Neural progenitor cell (in vitro differentiated cells): ENCODE results near the gene NDST1. TPM values are rescaled to one million over a fixed set of nuclear protein-coding genes. Genes with fewer than 3 reads are reported as not detected.

Experiments
- DNase-seq: peaks from one replicate; pipeline ENCODE4 v3.0.0-alpha.2; 2016; ENCODE audit warnings: low spot score
- H2AFZ ChIP-seq: fragments of 200-600 bp; sonication (generic); replicated peaks from 2 replicates; pipeline ENCODE4 v1.6.1; 2016; ENCODE audit warnings: antibody characterized with exemption
- H3F3A ChIP-seq: fragments of 200-600 bp; sonication (generic); 2 replicates; pipeline ENCODE4 v1.6.1; 2016; ENCODE audit warnings: antibody characterized with exemption, low read depth
- H3K27ac ChIP-seq: fragments of 200-600 bp; sonication (generic); 2 replicates; pipeline ENCODE4 v1.5.1; 2016; ENCODE audit warnings: mild to moderate bottlenecking
- H3K27me3 ChIP-seq: fragments of 200-600 bp; sonication (generic); 2 replicates; pipeline ENCODE4 v1.6.1; 2016; ENCODE audit warnings: mild to moderate bottlenecking, moderate library complexity
- H3K36me3 ChIP-seq: fragments of 200-600 bp; sonication (generic); 2 replicates; pipeline ENCODE4 v1.5.1; 2016
- H3K4me1 ChIP-seq: fragments of 200-600 bp; sonication (generic); 2 replicates; pipeline ENCODE4 v1.6.1; 2016; ENCODE audit warnings: mixed run types
- H3K4me2 ChIP-seq: fragments of 200-600 bp; sonication (generic); 2 replicates; pipeline ENCODE4 v1.6.1; 2016
- H3K4me3 ChIP-seq: fragments of 200-600 bp; sonication (generic); 2 replicates; pipeline ENCODE4 v1.5.1; 2016
- H3K79me2 ChIP-seq: fragments of 200-600 bp; sonication (generic); 2 replicates; pipeline ENCODE4 v1.6.1; 2016; ENCODE audit warnings: low read depth
- H3K9ac ChIP-seq: fragments of 200-600 bp; sonication (generic); 2 replicates; pipeline ENCODE4 v1.6.1; 2016
- H3K9me3 ChIP-seq: fragments of 200-600 bp; sonication (generic); 2 replicates; pipeline ENCODE4 v1.5.1; 2016; ENCODE audit warnings: low read depth
- H4K20me1 ChIP-seq: fragments of 200-600 bp; sonication (generic); 2 replicates; pipeline ENCODE4 v1.6.1; 2016; ENCODE audit warnings: low read depth
- H3K27ac Mint-ChIP-seq: 3 replicates; pipeline ENCODE4 v1.8.0; 2021; ENCODE audit warnings: mixed read lengths
- H3K27me3 Mint-ChIP-seq: 2 replicates; pipeline ENCODE4 v1.8.0; 2022; ENCODE audit warnings: low read depth, mild to moderate bottlenecking, inconsistent platforms, moderate library complexity, mixed read lengths; ENCODE audit not compliant: insufficient read depth
- H3K36me3 Mint-ChIP-seq: 3 replicates; pipeline ENCODE4 v1.8.0; 2021; ENCODE audit warnings: mixed read lengths
- H3K4me1 Mint-ChIP-seq: 3 replicates; pipeline ENCODE4 v1.8.0; 2021; ENCODE audit warnings: mixed read lengths
- H3K4me3 Mint-ChIP-seq: 3 replicates; pipeline ENCODE4 v1.8.0; 2021; ENCODE audit warnings: mild to moderate bottlenecking, moderate library complexity, mixed read lengths
- H3K9me3 Mint-ChIP-seq: 3 replicates; pipeline ENCODE4 v1.8.0; 2020; ENCODE audit warnings: mixed read lengths
- CTCF ChIP-seq: fragments of 200-600 bp; sonication (generic); IDR thresholded peaks from 2 replicates; pipeline ENCODE4 v1.5.1; 2017; ENCODE audit warnings: antibody characterized with exemption, mild to moderate bottlenecking
- EZH2 ChIP-seq: fragments of 200-600 bp; sonication (generic); IDR thresholded peaks from 2 replicates; pipeline ENCODE4 v1.6.1; 2017; ENCODE audit warnings: antibody characterized with exemption, mild to moderate bottlenecking, moderate library complexity
- EZH2phosphoT487 ChIP-seq: fragments of 200-600 bp; sonication (generic); IDR thresholded peaks from 2 replicates; pipeline ENCODE4 v1.6.1; 2017; ENCODE audit warnings: antibody characterized with exemption
- total RNA-seq: library from RNA; depleted of rRNA; stranded (reverse); fragments of >200 nt; gene quantifications from 2 replicates; pipeline ENCODE4 v1.2.3, GENCODE V29; 2015; ENCODE audit warnings: low replicate concordance

The NDST1 gene
- total RNA-seq, 1 donor from 2014 or later: 22.9 TPM

GRCh38 chr5:150554857-150555256 lies 46.9 kb downstream of the NDST1 start:
- no peak overlapping the region for H3K4me3 ChIP-seq
- no peaks in the 10 kb centered on the region for H3K27me3 ChIP-seq
- TF ChIP-seq EZH2 (no peak), CTCF (no peak), EZH2phosphoT487 (no peak)
- Mint-ChIP-seq H3K9me3 (no peaks in the 10 kb centered on the region), H3K4me3 (no peak overlapping the region), H3K27me3 (peaks cover 10% of the 10 kb centered on the region), H3K27ac (no peak overlapping the region), H3K4me1 (peaks cover 4% of the 10 kb centered on the region), H3K36me3 (peaks cover 20% of the 10 kb centered on the region)
- no peaks in the 10 kb centered on the region for H3K36me3 ChIP-seq
- DNase-seq: no peak
- H3K4me2 ChIP-seq: no peak overlapping the region
- H3K4me1 ChIP-seq: no peaks in the 10 kb centered on the region
- H3K27ac ChIP-seq: no peak overlapping the region
- H2AFZ ChIP-seq: no peak overlapping the region
- H3K9me3 ChIP-seq: no peaks in the 10 kb centered on the region
- no peaks in the 10 kb centered on the region for H3F3A ChIP-seq
- H4K20me1 ChIP-seq: no peaks in the 10 kb centered on the region
- no peak overlapping the region for H3K9ac ChIP-seq
- no peaks in the 10 kb centered on the region for H3K79me2 ChIP-seq

GRCh38 chr5:150556106-150556505 lies 48.2 kb downstream of the NDST1 start:
- Mint-ChIP-seq H3K27ac (no peak overlapping the region), H3K36me3 (peaks cover 16% of the 10 kb centered on the region), H3K4me1 (peaks cover 12% of the 10 kb centered on the region), H3K4me3 (no peak overlapping the region), H3K9me3 (no peaks in the 10 kb centered on the region), H3K27me3 (peaks cover 7% of the 10 kb centered on the region)
- H3K4me1 ChIP-seq: no peaks in the 10 kb centered on the region
- no peak overlapping the region for H3K4me2 ChIP-seq
- H3K27me3 ChIP-seq: no peaks in the 10 kb centered on the region
- H2AFZ ChIP-seq: no peak overlapping the region
- no peak for DNase-seq
- TF ChIP-seq CTCF (no peak), EZH2 (no peak), EZH2phosphoT487 (no peak)
- no peaks in the 10 kb centered on the region for H3K36me3 ChIP-seq
- H3K9ac ChIP-seq: no peak overlapping the region
- H4K20me1 ChIP-seq: no peaks in the 10 kb centered on the region
- H3K9me3 ChIP-seq: no peaks in the 10 kb centered on the region
- peaks cover 9% of the 10 kb centered on the region for H3F3A ChIP-seq
- no peak overlapping the region for H3K27ac ChIP-seq
- no peaks in the 10 kb centered on the region for H3K79me2 ChIP-seq
- no peak overlapping the region for H3K4me3 ChIP-seq

- no peak for TF ChIP-seq EZH2
- no peak for TF ChIP-seq CTCF
- TF ChIP-seq EZH2phosphoT487: no peak
- H3K27ac Mint-ChIP-seq: no peak overlapping the region
- Histone ChIP-seq H3K4me3 (no peak overlapping the region), H3K9me3 (no peaks in the 10 kb centered on the region), H2AFZ (no peak overlapping the region), H3K4me2 (no peak overlapping the region), H3F3A (peaks cover 9% of the 10 kb centered on the region), H3K27me3 (no peaks in the 10 kb centered on the region), H3K27ac (no peak overlapping the region), H3K36me3 (no peaks in the 10 kb centered on the region), H3K9ac (no peak overlapping the region), H3K4me1 (no peaks in the 10 kb centered on the region), H3K79me2 (no peaks in the 10 kb centered on the region), H4K20me1 (no peaks in the 10 kb centered on the region)
- no peaks in the 10 kb centered on the region for H3K9me3 Mint-ChIP-seq
- DNase-seq: no peak
- H3K36me3 Mint-ChIP-seq: peaks cover 8% of the 10 kb centered on the region
- H3K4me1 Mint-ChIP-seq: peaks cover 12% of the 10 kb centered on the region
- no peak overlapping the region for H3K4me3 Mint-ChIP-seq
- H3K27me3 Mint-ChIP-seq: peaks cover 3% of the 10 kb centered on the region
Measured at GRCh38 chr5:150556859-150557508, 49.1 kb downstream of the NDST1 start.
